Neural progenitor cell (in vitro differentiated cells): ENCODE results near the gene GRPR.
"Not testable (repeated sequence)": the region's sequence is repeated elsewhere in the genome, so short reads cannot be mapped to it uniquely, and the experiment has no call there.

Source experiments
- EZH2 ChIP-seq: fragments of 200-600 bp; sonication (generic); IDR thresholded peaks from 2 replicates; pipeline ENCODE4 v1.6.1; 2017; ENCODE audit warnings: antibody characterized with exemption, mild to moderate bottlenecking, moderate library complexity
- TF ChIP-seq, protein P1 (sequence below): fragments of 200-600 bp; sonication (generic); IDR thresholded peaks from 2 replicates; pipeline ENCODE4 v1.5.1; 2017; ENCODE audit warnings: antibody characterized with exemption, mild to moderate bottlenecking

- TF ChIP-seq, protein P1, sequence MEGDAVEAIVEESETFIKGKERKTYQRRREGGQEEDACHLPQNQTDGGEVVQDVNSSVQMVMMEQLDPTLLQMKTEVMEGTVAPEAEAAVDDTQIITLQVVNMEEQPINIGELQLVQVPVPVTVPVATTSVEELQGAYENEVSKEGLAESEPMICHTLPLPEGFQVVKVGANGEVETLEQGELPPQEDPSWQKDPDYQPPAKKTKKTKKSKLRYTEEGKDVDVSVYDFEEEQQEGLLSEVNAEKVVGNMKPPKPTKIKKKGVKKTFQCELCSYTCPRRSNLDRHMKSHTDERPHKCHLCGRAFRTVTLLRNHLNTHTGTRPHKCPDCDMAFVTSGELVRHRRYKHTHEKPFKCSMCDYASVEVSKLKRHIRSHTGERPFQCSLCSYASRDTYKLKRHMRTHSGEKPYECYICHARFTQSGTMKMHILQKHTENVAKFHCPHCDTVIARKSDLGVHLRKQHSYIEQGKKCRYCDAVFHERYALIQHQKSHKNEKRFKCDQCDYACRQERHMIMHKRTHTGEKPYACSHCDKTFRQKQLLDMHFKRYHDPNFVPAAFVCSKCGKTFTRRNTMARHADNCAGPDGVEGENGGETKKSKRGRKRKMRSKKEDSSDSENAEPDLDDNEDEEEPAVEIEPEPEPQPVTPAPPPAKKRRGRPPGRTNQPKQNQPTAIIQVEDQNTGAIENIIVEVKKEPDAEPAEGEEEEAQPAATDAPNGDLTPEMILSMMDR, result not testable (repeated sequence)
- TF ChIP-seq EZH2, result not testable (repeated sequence)
These were observed 37.8 kb downstream of the GRPR start for GRCh38 chrX:16161173-16161572.
